Testis (tissue), 3 donors: ENCODE measurements around the gene ALPL. TPM values are rescaled to one million over a fixed set of nuclear protein-coding genes. Genes with fewer than 3 reads are reported as not detected.

Experiments used
- DNase-seq: peaks from one replicate; pipeline ENCODE4 v3.0.0-alpha.2; 2019
- H3K27ac ChIP-seq, 2 donors: fragments of 200-600 bp; sonication (generic); one replicate each; pipeline ENCODE4 v1.5.1; 2019
- H3K27me3 ChIP-seq: fragments of 200-600 bp; sonication (generic); one replicate; pipeline ENCODE4 v1.5.1; 2019
- H3K36me3 ChIP-seq: fragments of 200-600 bp; sonication (generic); one replicate; pipeline ENCODE4 v1.5.1; 2017; ENCODE audit warnings: low read depth; ENCODE audit errors: missing control alignments
- H3K4me1 ChIP-seq: fragments of 200-600 bp; sonication (generic); one replicate; pipeline ENCODE4 v1.5.1; 2019
- H3K4me3 ChIP-seq, 2 donors: fragments of 200-600 bp; sonication (generic); one replicate each; pipeline ENCODE4 v1.5.1; 2017 to 2019
- H3K9me3 ChIP-seq: fragments of 200-600 bp; sonication (generic); one replicate; pipeline ENCODE4 v1.5.1; 2017
- POLR2A ChIP-seq: fragments of 450-650 bp; IDR thresholded peaks from one replicate; pipeline ENCODE4 v1.6.1; 2017; ENCODE audit warnings: antibody characterized with exemption, mild to moderate bottlenecking, moderate library complexity
- WGBS, 2 donors: methylation state at CpG; one replicate each; pipeline ENCODE4 v1.1.5; 2018; 5-methylcytosine and 5-hydroxymethylcytosine counted together
- intact Hi-C: fragments of 100-400 bp; cut with DNase I; formaldehyde crosslinking; loops from one replicate; pipeline ENCODE4 v1.15.1; 2023; ENCODE audit warnings: low total_unique reads
- polyA plus RNA-seq: library from polyadenylated mRNA; stranded (reverse); fragments of 350-450 nt; fragmentation: Illumina TruSeq; extraction: RNeasy Lipid Tissue Mini Kit (QIAGEN cat#74804); gene quantifications from one replicate; pipeline ENCODE4 v1.2.3, GENCODE V29; 2014; ENCODE audit warnings: low read depth, low replicate concordance; ENCODE audit not compliant: insufficient read depth
- total RNA-seq, 2 donors: library from RNA; depleted of rRNA; stranded (reverse); fragments of >200 nt; gene quantifications; one replicate each; pipeline ENCODE4 v1.2.3, GENCODE V29; 2016
- TF ChIP-seq, protein P1 (sequence below), 3 experiments: fragments of 450-650 bp in 2 of 3; fragments of 200-600 bp in 1 of 3; sonication (generic) in 1 of 3; IDR thresholded peaks; one replicate each; pipeline ENCODE4 v1.5.1; 2016 to 2019; ENCODE audit warnings: antibody characterized with exemption in 3 of 3, mild to moderate bottlenecking in 2 of 3, moderate library complexity in 1 of 3

The ALPL gene
- total and polyA plus RNA-seq, 3 donors from 2014 or later, result 11.8 to 22.2 (median 15.7) TPM

- TF ChIP-seq, protein P1, sequence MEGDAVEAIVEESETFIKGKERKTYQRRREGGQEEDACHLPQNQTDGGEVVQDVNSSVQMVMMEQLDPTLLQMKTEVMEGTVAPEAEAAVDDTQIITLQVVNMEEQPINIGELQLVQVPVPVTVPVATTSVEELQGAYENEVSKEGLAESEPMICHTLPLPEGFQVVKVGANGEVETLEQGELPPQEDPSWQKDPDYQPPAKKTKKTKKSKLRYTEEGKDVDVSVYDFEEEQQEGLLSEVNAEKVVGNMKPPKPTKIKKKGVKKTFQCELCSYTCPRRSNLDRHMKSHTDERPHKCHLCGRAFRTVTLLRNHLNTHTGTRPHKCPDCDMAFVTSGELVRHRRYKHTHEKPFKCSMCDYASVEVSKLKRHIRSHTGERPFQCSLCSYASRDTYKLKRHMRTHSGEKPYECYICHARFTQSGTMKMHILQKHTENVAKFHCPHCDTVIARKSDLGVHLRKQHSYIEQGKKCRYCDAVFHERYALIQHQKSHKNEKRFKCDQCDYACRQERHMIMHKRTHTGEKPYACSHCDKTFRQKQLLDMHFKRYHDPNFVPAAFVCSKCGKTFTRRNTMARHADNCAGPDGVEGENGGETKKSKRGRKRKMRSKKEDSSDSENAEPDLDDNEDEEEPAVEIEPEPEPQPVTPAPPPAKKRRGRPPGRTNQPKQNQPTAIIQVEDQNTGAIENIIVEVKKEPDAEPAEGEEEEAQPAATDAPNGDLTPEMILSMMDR (IDR thresholded peaks at IDR 0.05), result no peak
- no peak for TF ChIP-seq POLR2A
- no peak for DNase-seq
- no peaks in the 10 kb centered on the region for H3K9me3 ChIP-seq
- peaks cover 4% of the 10 kb centered on the region for H3K4me1 ChIP-seq
- 84 to 85% methylated on average over 7 of the region's 7 CpGs for WGBS, 2 donors
- intact Hi-C loops, result no loop called here
- H3K4me3 ChIP-seq, result no peak overlapping the region
- no peaks in the 10 kb centered on the region for H3K27me3 ChIP-seq
- no peak overlapping the region for H3K27ac ChIP-seq
- H3K36me3 ChIP-seq, result no peaks in the 10 kb centered on the region
These were observed 21.3 kb downstream of the ALPL start for GRCh38 chr1:21530368-21531016.

DNA sequence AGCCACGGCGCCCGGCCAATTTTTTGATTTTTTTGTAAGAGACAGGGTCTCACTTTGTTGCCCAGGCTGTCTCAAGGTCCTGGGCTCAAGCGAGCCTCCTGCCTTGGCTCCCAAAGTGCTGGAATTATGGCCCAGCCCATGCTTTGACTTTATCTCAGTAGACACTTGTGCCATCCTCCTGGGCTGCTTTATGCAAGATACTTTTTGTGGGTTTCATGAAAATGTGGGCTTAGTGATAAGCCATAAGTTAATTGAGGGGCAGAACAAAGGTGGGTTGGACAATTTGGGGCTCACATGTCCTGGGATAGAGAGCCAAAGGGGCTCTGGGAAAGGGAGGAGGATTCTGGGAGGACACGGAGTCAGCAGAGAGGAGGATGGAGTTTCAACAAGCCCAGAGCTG lies 22.0 kb downstream of the ALPL start:
- Histone ChIP-seq H3K27ac (no peak overlapping the region), H3K9me3 (no peaks in the 10 kb centered on the region), H3K27me3 (no peaks in the 10 kb centered on the region), H3K4me3 (no peak overlapping the region), H3K4me1 (peaks cover 4% of the 10 kb centered on the region), H3K36me3 (no peaks in the 10 kb centered on the region)
- intact Hi-C loops, result no loop called here
- whole genome bisulfite sequencing, 2 donors, result 93 to 94% methylated on average over 5 of the region's 5 CpGs
- DNase-seq, result no peak
- TF ChIP-seq, protein P1 (IDR thresholded peaks at IDR 0.05), result no peak
- TF ChIP-seq POLR2A, result no peak

DNA sequence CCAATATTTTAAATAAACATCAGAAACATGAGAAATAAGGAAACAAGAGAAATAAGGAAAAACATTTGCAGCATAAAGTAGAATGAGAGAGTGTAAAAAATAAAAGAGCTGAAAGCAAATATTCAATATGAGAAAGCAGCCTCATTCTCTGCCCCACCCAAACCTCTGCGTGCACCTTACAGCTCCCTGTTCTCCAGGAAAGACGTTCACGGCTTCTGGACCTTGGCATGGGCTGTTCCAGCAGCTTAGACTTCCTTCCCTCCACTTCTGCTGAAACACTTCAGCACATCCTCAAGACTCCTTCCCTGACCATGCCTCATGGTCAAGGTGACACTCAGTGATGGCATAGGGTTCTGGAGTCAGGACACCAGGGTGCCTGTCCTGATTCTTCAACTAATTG lies 23.3 kb downstream of the ALPL start:
- H3K27me3 ChIP-seq, result no peaks in the 10 kb centered on the region
- DNase-seq, result no peak
- peaks cover 9% of the 10 kb centered on the region for H3K4me1 ChIP-seq
- H3K27ac ChIP-seq, result no peak overlapping the region
- intact Hi-C loops, result no loop called here
- no peaks in the 10 kb centered on the region for H3K9me3 ChIP-seq
- WGBS, 2 donors, result 88 to 89% methylated on average over 3 of the region's 3 CpGs
- TF ChIP-seq, protein P1 (IDR thresholded peaks at IDR 0.05), result no peak
- TF ChIP-seq POLR2A, result no peak
- no peaks in the 10 kb centered on the region for H3K36me3 ChIP-seq
- no peak overlapping the region for H3K4me3 ChIP-seq

GRCh38 chr1:21532992-21533534 lies 23.8 kb downstream of the ALPL start:
- no peak for DNase-seq
- no peaks in the 10 kb centered on the region for H3K27me3 ChIP-seq
- H3K4me1 ChIP-seq, result peaks cover 15% of the 10 kb centered on the region
- no peak overlapping the region for H3K4me3 ChIP-seq
- TF ChIP-seq, protein P1 (IDR thresholded peaks at IDR 0.05), result no peak
- no peak for TF ChIP-seq POLR2A
- H3K36me3 ChIP-seq, result no peaks in the 10 kb centered on the region
- no peak overlapping the region for H3K27ac ChIP-seq
- intact Hi-C loops, result no loop called here
- 86 to 87% methylated on average over 4 of the region's 4 CpGs for WGBS, 2 donors
- no peaks in the 10 kb centered on the region for H3K9me3 ChIP-seq

DNA sequence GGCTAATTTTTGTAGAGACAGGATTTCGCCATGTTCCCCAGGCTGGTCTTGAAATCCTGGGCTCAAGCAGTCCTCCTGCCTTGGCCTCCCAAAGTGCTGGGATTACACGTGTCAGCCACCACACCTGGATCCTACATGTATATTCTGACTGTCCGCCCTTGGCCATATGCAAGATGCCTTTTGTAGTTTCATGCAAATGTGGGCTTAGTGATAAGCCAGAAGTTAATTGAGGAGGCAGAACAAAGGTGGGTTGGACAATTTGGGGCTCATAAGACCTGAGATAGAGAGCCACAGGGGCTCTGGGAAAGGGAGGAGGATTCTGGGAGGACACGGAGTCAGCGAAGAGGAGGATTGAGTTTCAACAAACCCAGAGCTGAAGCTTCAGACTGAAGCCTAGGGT lies 24.9 kb downstream of the ALPL start:
- 93 to 96% methylated on average over 5 of the region's 5 CpGs for WGBS, 2 donors
- intact Hi-C loops, result no loop called here

More for the DNA sequence above, 24.9 kb downstream of the ALPL start:
- H3K4me3 ChIP-seq, result no peak overlapping the region
- no peaks in the 10 kb centered on the region for H3K36me3 ChIP-seq
- H3K27ac ChIP-seq, result no peak overlapping the region
- DNase-seq, result no peak
- no peaks in the 10 kb centered on the region for H3K9me3 ChIP-seq
- peaks cover 16% of the 10 kb centered on the region for H3K4me1 ChIP-seq
- no peaks in the 10 kb centered on the region for H3K27me3 ChIP-seq
- TF ChIP-seq, protein P1 (IDR thresholded peaks at IDR 0.05), result no peak
- TF ChIP-seq POLR2A, result no peak
